DMS79 treated with DMSO at 0.1 percent for 48 hours (cell line): ENCODE measurements around the gene SLC35F3.

Experiments used
- DNase-seq: peaks from one replicate; lab custom pipeline; 2025; lab: John Stamatoyannopoulos, UW

Gene SLC35F3

DNA sequence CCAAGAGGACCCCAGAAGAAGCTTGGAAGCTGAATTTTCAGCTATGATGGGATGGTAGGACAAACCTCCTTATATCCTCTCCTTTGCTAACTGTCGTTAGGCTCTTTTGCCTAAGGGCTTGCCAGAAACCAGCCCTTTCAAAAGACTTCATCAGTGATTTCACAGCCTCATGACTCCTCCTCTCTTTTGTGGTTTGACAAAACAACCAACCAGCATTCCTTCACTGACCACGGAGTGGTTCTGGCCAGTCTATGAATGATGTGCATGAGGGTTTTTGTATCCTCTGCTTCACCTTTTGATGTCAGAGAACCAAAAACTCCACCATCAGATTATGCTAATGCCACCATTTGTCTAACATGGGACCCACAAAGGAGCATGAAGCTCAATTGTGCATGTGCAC is 351.9 kb downstream of the SLC35F3 start:
- no peak for DNase-seq

GRCh38 chr1:234258071-234258470 is 353.6 kb downstream of the SLC35F3 start:
- no peak for DNase-seq

DNA sequence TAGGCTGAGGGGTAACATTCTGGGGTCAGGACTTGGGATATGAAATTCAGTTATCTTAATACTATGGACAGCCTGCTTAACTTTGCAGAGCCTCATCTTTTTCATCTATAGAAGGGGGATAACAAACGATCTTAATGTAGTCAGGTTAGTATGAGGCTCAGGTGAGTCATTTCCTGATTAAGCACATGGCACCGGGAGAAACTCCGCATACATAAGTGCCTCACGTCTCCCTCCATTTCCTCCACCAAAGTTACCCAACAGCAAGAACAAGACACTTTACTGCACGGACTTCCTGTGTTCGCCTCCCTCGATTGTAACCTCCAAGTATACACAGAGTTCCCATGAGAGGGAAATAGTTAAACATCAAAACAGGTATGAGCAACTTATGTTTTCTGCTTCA is 356.1 kb downstream of the SLC35F3 start:
- DNase-seq = no peak

GRCh38 chr1:234261545-234261944 is 357.1 kb downstream of the SLC35F3 start:
- DNase-seq = no peak

- no peak for DNase-seq
These were observed 357.7 kb downstream of the SLC35F3 start for GRCh38 chr1:234262007-234262753.

DNA sequence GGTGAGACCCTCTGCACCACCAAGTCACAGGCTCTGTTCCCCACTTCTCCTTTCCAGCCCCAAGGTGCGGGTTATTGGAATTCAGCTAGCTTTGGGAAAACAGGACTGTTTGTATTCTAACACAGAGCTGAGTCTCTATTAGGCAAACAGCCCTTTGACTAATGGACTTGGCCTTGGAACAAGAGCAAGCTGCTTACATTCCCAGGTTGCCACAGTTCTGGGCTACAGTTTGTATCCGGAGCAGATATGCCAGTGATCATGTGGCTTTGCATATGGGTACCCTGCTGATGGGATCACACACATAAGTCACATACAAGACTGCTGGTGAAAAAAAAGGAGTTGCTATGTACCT is 358.3 kb downstream of the SLC35F3 start:
- DNase-seq = no peak

DNA sequence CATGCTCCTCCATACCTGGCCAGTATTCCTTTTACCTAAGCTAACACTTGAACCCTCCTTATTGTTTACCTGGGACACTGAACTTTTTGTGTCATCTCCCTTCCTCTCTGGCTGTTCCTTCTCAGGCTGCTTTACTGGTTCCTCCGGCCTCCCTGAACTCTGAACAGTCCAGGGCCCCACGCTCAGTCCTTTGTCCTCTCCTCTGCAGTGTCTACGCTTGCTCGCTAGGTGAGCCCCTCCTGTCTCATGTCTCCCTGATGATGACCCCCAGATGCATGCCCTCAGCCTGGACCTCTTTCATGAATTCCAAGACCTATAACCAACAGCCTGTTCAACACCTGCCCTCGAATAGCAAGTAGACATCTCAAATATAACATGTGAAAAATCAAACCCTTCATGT is 360.4 kb downstream of the SLC35F3 start:
- DNase-seq = no peak

DNA sequence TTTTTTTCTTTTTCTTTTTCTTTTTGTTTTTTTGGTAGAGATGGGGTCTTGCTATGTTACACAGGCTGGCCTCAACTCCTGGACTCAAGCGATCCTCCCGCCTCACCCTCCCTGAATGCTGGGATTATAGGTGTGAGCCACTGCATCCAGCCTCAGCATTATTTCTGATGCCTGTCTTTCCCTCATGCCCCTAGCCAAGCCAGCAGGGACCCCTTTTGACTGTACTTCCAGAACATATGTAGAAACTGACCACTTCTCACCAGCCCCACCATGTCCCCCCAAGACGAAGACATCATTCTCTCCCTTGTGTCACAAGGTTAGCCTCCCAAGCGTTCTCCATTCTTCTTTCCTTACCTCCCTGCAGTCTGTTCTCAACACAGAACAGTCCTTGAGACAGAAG is 360.8 kb downstream of the SLC35F3 start:
- no peak for DNase-seq

GRCh38 chr1:234265861-234266260 is 361.4 kb downstream of the SLC35F3 start:
- DNase-seq = no peak

DNA sequence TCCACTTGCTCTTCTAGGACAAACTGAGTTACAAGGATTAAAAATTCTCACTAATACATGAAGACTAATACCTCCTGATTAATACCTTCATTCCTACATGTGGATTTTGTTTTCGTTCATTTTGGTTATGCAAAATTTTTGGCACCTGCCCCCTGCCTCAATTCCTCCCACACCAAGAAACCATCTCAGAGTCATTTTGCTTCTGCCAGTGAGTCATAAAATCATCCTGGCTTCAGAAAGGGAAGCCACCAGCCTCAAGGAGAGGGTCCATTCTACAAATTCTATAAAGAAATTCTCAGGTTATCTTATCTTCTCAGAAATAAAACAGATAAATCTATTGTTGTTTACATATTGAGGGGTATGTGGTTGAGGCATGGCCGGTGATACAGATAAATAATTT is 365.6 kb downstream of the SLC35F3 start:
- DNase-seq = no peak

DNA sequence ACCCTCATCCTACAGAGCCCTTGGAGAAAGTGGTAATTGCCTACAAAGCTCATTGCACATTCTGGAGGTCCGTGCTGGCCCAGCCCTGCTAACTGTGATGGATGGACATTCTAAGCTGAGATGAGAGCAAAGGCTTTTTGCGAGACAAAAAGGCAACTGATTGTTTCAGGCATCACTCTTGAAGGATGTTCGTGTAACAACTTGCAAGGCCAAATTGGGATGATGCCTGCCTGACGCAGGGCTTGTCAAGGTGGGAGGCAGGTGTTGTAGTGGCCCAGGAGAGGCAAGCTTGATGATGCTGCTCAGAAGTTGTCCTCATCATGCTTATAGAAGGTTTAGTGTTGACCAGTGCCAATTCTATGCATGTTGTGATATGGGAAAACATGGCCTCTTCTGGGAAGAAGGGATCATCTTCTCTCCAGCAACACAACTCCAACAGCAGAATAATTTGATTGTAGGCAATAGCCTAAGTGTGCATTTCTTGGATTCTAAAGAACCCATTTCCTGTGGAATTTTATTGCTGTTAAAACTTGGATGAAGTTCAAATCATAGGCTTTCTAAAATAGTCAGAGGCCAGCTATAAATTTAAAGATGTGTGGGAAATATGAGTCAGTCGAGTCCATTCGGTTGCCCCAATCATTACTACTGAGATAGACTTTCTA is 366.2 kb downstream of the SLC35F3 start:
- no peak for DNase-seq

DNA sequence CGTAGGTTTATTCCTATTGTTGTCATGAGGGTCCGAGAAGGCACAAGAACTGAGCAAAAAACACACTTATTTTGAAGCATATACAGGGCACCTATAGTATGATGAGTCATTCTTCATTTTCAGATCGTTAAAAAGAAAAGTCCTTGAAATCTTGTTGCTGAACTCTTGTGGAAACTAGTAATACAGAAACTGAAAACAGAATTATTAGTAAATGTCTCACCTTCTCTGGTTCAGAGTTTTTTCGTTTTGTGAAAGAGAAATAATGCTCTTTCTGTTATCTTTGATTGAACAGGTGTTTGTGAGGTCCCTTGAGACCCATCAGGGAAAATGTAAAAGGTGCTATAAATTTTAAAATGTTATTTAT is 366.7 kb downstream of the SLC35F3 start:
- no peak for DNase-seq

DNA sequence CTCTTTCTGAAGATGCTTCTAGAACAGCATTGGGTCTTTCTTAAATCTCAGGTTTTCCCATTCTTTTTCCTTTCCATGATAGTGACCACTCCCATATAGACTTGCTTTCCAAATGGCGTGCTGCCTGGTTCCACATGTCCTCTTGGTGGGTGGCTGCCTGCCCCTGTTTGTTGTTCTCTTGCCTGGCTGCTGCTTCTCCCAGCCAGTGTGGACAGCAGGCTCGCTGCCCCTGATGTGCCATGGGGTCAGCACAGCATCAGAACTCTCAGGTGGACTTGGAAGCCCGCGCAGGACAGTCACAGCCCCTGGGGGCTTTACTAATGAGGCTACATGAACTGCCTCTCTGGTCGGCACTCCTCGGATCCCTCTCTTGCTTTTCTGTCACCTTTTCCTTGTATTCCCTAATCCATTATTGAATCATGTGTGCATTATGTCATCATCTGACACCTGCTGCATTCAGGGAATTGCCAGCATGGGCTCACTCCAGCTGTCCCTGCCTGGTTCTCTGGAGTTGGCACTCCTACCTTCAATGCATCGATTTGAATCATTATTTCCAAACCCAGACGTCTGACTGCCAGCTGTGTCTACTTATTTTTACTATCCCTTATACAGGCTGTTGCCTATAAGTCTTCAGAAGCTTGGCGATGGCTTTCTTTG is 368.3 kb downstream of the SLC35F3 start:
- no peak for DNase-seq

- no peak for DNase-seq
These were observed 369.5 kb downstream of the SLC35F3 start for GRCh38 chr1:234273981-234274380.

- DNase-seq = no peak
These were observed 371.8 kb downstream of the SLC35F3 start for GRCh38 chr1:234276151-234276788.

DNA sequence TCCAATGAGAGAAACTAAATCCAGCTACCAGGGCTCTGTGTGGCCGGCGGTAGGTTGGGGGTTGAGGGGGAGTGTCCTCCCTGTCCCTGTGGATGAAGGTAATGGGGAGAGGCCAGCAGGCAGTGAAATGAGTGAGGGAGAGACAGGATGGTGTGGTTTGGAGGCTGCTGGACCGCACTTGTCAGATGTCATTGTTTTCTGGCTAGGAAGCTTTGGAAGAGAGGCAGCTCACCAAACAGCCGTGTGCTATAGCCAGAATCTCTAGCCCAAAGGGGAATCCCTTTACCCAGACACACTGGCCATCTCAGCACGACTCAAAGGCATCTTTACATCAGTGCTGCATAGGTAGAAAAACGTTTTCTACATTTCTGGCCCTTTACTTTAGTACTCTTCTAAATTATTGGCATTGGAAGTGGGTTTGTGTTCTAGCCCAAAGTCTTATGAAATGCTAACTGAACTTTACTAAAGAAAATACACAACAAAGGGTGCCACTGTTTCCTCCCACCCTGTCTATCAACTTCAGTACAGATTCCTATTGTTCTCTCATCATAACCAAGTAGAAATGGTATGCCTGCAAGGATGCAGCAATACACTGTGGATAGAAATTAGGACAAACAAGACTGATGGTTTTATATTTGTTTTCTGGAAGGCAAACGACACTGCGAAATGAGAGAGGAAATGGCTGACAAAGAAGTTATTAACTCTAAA is 372.8 kb downstream of the SLC35F3 start:
- no peak for DNase-seq

- DNase-seq = no peak
These were observed 374.5 kb downstream of the SLC35F3 start for GRCh38 chr1:234279021-234279420.

DNA sequence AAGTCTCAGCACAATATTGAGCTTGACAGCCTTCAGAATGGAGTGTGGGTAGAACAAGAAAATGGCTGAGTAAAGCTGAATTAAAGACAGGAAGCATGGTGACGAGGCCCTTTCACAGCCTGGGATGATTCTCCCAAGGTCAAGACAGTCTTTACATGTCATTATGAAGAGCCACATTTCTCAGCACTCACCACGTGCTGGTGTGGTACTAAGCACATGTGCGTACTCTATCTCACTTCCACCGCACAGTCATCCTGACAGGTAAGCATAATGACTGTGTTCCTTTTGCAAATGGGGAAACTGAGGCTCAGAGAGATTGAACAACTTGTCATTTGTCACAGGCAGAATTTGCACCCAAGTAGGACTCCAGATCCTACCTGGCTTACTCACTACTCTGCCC is 376.0 kb downstream of the SLC35F3 start:
- DNase-seq = no peak

DNA sequence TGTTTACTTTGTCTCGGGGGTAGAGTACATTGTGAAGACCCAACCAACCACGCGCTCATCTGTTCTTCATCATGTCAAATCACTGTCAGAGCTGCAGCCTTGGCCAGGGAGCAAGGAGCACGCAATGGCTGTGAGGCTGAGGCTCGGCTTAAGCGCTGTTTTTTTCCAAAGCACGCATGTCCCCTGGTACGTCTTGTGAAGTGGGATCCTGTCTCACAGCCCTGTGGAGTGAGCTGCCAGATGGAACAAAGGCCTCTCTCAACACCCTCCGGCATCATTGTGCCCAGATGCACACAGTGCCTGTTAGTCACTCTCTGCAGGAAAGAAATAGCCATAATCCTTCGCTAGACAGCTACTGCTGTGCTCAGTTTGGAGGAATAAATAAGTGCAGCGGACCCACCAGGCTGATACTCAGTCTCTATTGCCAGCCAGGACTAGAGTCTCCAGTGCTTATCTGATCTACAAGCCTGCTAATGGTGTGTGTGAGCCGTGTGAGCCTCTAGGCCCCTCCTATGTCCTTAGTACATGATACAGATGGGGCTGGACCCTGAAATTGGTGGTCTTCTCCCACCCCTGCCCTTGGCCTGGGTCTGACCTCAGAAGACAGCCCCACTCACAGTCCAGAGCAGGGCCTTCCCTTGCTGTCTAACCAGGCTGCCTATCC is 377.5 kb downstream of the SLC35F3 start:
- no peak for DNase-seq

GRCh38 chr1:234286206-234286605 is 381.7 kb downstream of the SLC35F3 start:
- no peak for DNase-seq

- DNase-seq = no peak
These were observed 384.5 kb downstream of the SLC35F3 start for GRCh38 chr1:234288946-234289345.
